NB4 (cell line): ENCODE results near the gene BSPRY.

Experiments
- POLR2A ChIP-seq: IDR thresholded peaks from 2 replicates; pipeline ENCODE4 v1.6.1; 2011; ENCODE audit warnings: mild to moderate bottlenecking; ENCODE audit not compliant: insufficient read length; ENCODE audit errors: extremely low read depth
- TF ChIP-seq, protein P1 (sequence below): IDR thresholded peaks from one replicate; pipeline ENCODE4 v1.5.1; 2012; ENCODE audit warnings: low read depth, low read length

DNA sequence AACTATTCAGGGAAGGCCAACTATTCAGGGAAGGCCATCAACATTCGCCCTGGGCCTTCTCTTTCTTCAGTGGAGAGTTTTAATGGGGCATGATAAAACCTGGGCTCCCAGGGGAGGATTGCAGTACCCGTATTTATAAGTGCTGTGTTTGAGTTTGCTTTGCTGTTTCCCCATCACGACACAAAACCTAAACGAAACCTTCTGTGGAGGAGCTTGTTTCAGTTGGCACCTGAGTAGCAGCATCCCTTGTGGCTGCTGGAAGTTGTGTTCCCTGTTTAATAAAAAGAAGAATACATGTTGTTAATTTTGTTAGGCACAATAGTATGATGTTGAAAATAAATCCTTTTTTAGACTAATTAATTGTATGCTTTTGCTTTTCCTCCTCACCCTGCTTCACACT lies 17.6 kb upstream of the BSPRY start:
- no peak for TF ChIP-seq POLR2A
- TF ChIP-seq, protein P1, sequence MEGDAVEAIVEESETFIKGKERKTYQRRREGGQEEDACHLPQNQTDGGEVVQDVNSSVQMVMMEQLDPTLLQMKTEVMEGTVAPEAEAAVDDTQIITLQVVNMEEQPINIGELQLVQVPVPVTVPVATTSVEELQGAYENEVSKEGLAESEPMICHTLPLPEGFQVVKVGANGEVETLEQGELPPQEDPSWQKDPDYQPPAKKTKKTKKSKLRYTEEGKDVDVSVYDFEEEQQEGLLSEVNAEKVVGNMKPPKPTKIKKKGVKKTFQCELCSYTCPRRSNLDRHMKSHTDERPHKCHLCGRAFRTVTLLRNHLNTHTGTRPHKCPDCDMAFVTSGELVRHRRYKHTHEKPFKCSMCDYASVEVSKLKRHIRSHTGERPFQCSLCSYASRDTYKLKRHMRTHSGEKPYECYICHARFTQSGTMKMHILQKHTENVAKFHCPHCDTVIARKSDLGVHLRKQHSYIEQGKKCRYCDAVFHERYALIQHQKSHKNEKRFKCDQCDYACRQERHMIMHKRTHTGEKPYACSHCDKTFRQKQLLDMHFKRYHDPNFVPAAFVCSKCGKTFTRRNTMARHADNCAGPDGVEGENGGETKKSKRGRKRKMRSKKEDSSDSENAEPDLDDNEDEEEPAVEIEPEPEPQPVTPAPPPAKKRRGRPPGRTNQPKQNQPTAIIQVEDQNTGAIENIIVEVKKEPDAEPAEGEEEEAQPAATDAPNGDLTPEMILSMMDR = no peak
